Testis (tissue), 2 donors: ENCODE measurements around the gene CACUL1.
"Not testable (repeated sequence)": the region's sequence is repeated elsewhere in the genome, so short reads cannot be mapped to it uniquely, and the experiment has no call there.

Experiments
- CTCF ChIP-seq, 3 experiments: fragments of 450-650 bp in 2 of 3; fragments of 200-600 bp in 1 of 3; sonication (generic) in 1 of 3; IDR thresholded peaks; one replicate each; pipeline ENCODE4 v1.5.1; 2016 to 2019; ENCODE audit warnings: antibody characterized with exemption in 3 of 3, mild to moderate bottlenecking in 2 of 3, moderate library complexity in 1 of 3
- POLR2A ChIP-seq: fragments of 450-650 bp; IDR thresholded peaks from one replicate; pipeline ENCODE4 v1.6.1; 2017; ENCODE audit warnings: antibody characterized with exemption, mild to moderate bottlenecking, moderate library complexity

- not testable (repeated sequence) for TF ChIP-seq CTCF (IDR thresholded peaks at IDR 0.05); POLR2A
These were observed 40.2 kb upstream of the CACUL1 start for GRCh38 chr10:118794971-118795370.
